DOHH2 (cell line): Measurements from ENCODE around the gene CACNA1D.

ENCODE experiments used
- H3F3A ChIP-seq: fragments of 200-600 bp; sonication (generic), shearing (Covaris generic); 2 replicates; pipeline ENCODE4 v1.6.0; 2016; ENCODE audit warnings: antibody characterized with exemption, mild to moderate bottlenecking; ENCODE audit not compliant: control insufficient read depth, insufficient read depth
- H3K27ac ChIP-seq: fragments of 200-600 bp; sonication (generic); 2 replicates; pipeline ENCODE4 v1.5.1; 2014; ENCODE audit warnings: low read depth, mild to moderate bottlenecking, low read length, moderate library complexity
- H3K27me3 ChIP-seq: fragments of 200-600 bp; sonication (generic); 2 replicates; pipeline ENCODE4 v1.6.1; 2014; ENCODE audit warnings: mild to moderate bottlenecking, low read length, mixed read lengths; ENCODE audit not compliant: control insufficient read depth
- H3K36me3 ChIP-seq: fragments of 200-600 bp; sonication (generic); 2 replicates; pipeline ENCODE4 v1.6.1; 2014; ENCODE audit warnings: mild to moderate bottlenecking, low read length, moderate library complexity, mixed read lengths; ENCODE audit not compliant: control insufficient read depth
- H3K4me1 ChIP-seq: fragments of 200-600 bp; sonication (generic); 2 replicates; pipeline ENCODE4 v1.6.1; 2014; ENCODE audit warnings: mild to moderate bottlenecking, low read length, mixed read lengths; ENCODE audit not compliant: control insufficient read depth
- H3K4me2 ChIP-seq: fragments of 200-600 bp; sonication (generic); 2 replicates; pipeline ENCODE4 v1.6.0; 2014; ENCODE audit warnings: mild to moderate bottlenecking, low read length, moderate library complexity
- H3K4me3 ChIP-seq: fragments of 200-600 bp; sonication (generic); 2 replicates; pipeline ENCODE4 v1.5.1; 2014; ENCODE audit warnings: mild to moderate bottlenecking, low read length, mixed read lengths
- H3K79me2 ChIP-seq: fragments of 200-600 bp; sonication (generic); 2 replicates; pipeline ENCODE4 v1.6.1; 2014; ENCODE audit warnings: mild to moderate bottlenecking, low read length, mixed read lengths; ENCODE audit not compliant: control insufficient read depth
- H3K9me2 ChIP-seq: fragments of 200-600 bp; sonication (generic); replicated peaks from 2 replicates; pipeline ENCODE4 v1.6.1; 2014; ENCODE audit warnings: mild to moderate bottlenecking, low read length, mixed read lengths; ENCODE audit not compliant: control insufficient read depth
- H3K9me3 ChIP-seq: fragments of 200-600 bp; sonication (generic); 2 replicates; pipeline ENCODE4 v1.6.1; 2014; ENCODE audit warnings: antibody characterized with exemption, low read length, mixed read lengths; ENCODE audit not compliant: control insufficient read depth, insufficient read depth
- H4K20me1 ChIP-seq: fragments of 200-600 bp; sonication (generic); 2 replicates; pipeline ENCODE4 v1.6.0; 2014; ENCODE audit warnings: low read depth, mild to moderate bottlenecking, antibody characterized with exemption, low read length, moderate library complexity; ENCODE audit not compliant: control insufficient read depth, insufficient read depth
- EZH2phosphoT487 ChIP-seq: fragments of 200-600 bp; sonication (generic); IDR thresholded peaks from 2 replicates; pipeline ENCODE4 v1.6.1; 2017; ENCODE audit warnings: borderline replicate concordance, mild to moderate bottlenecking, antibody characterized with exemption, low read length, moderate library complexity, mixed read lengths
- TF ChIP-seq, protein P1 (sequence below): fragments of 200-600 bp; sonication (generic); IDR thresholded peaks from one replicate; pipeline ENCODE4 v1.5.1; 2014; ENCODE audit warnings: antibody characterized with exemption, mild to moderate bottlenecking, low read depth, low read length; ENCODE audit not compliant: poor library complexity, severe bottlenecking

The CACNA1D gene

DNA sequence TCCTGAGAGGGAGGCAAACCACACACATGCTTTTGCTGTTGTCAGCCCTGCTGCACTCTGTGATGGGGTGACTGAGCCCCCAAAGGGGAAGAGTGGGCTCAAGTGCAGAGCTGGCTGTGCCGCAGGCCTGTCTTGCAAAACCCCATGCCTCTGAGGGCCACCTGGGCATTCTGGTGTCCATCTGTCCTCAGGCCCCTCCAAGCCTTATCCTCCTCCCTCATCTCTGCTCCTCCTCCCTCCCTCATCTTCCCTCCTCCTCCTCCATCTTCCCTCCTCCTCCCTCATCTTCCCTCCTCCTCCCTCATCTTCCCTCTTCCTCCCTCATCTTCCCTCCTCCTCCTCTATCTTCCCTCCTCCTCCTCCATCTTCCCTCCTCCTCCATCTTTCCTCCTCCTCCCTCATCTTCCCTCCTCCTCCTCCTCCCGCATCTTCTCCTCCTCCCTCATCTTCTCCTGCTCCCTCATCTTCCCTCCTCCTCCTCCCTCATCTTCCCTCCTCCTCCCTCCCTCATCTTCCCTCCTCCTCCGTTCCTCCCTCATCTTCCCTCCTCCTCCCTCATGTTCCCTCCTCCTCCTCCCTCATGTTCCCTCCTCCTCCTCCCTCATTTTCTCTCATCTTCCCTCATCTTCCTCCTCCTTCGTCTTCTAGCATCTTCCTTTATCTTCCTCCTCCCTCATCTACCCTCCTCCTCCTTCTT lies 311.2 kb downstream of the CACNA1D start:
- Histone ChIP-seq H3K27ac (no peak overlapping the region), H3F3A (no peaks in the 10 kb centered on the region), H3K79me2 (no peaks in the 10 kb centered on the region), H3K4me1 (peaks cover 28% of the 10 kb centered on the region), H3K9me2 (no peaks in the 10 kb centered on the region), H3K36me3 (no peaks in the 10 kb centered on the region), H3K27me3 (peaks cover 7% of the 10 kb centered on the region), H4K20me1 (no peaks in the 10 kb centered on the region), H3K4me3 (no peak overlapping the region), H3K4me2 (no peak overlapping the region), H3K9me3 (no peaks in the 10 kb centered on the region)
- TF ChIP-seq EZH2phosphoT487, result no peak
- TF ChIP-seq, protein P1, sequence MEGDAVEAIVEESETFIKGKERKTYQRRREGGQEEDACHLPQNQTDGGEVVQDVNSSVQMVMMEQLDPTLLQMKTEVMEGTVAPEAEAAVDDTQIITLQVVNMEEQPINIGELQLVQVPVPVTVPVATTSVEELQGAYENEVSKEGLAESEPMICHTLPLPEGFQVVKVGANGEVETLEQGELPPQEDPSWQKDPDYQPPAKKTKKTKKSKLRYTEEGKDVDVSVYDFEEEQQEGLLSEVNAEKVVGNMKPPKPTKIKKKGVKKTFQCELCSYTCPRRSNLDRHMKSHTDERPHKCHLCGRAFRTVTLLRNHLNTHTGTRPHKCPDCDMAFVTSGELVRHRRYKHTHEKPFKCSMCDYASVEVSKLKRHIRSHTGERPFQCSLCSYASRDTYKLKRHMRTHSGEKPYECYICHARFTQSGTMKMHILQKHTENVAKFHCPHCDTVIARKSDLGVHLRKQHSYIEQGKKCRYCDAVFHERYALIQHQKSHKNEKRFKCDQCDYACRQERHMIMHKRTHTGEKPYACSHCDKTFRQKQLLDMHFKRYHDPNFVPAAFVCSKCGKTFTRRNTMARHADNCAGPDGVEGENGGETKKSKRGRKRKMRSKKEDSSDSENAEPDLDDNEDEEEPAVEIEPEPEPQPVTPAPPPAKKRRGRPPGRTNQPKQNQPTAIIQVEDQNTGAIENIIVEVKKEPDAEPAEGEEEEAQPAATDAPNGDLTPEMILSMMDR, result no peak

DNA sequence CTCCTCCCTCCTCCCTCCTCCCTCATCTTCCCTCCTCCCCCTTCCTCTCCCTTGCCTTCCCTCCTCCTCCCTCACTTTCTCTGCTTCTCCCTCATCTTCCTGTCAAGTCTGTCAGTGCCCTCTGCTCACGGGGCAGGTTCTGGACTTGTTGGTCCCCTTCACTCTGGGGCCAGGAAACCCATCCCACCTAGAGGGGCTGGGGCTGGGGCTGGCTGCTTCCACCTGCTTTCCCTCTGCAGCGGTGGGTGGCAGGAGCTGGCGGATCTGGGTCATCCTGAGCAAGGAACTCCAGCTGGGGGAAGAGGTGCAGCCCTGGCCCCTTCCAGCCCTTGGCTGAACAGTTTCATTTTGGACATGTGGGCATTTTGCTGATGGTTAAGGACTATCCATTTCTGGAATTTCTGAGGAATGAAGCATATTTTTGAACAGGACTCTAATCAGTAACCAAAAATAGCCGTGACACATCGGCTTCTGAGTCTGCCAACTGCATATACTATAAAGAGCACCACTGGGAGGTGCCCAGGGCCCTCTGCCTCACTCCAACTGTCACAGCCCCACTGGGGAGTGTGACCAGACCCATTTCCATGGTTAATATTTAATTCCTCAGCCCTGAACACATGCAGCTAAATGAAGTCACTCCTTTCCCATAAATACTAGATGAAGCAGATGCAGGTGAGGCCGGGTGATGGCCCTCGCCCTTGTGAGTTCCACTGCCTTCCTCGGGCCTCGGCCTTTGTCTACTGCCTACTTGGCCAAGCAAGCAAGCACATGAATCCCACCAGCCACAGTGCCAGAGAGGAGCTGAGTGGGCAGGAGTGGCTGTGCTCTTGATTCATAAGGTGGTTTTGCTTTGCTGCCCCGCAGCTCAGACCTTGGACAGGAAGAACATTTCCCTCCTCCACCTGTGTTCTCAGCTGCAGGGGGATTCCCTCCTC lies 312.0 kb downstream of the CACNA1D start:
- no peak for TF ChIP-seq EZH2phosphoT487
- TF ChIP-seq, protein P1, result no peak
- peak overlapping the region; percentile 16; the same call in 1 of the 2 replicates for H3K4me2 ChIP-seq
- no peaks in the 10 kb centered on the region for H3K9me2 ChIP-seq
- no peaks in the 10 kb centered on the region for H3F3A ChIP-seq
- H3K79me2 ChIP-seq, result no peaks in the 10 kb centered on the region
- no peak overlapping the region for H3K27ac ChIP-seq
- H3K9me3 ChIP-seq, result no peaks in the 10 kb centered on the region
- no peaks in the 10 kb centered on the region for H4K20me1 ChIP-seq
- H3K4me1 ChIP-seq, result peaks cover 28% of the 10 kb centered on the region
- no peak overlapping the region for H3K4me3 ChIP-seq
- no peaks in the 10 kb centered on the region for H3K36me3 ChIP-seq
- H3K27me3 ChIP-seq, result peaks cover 7% of the 10 kb centered on the region

DNA sequence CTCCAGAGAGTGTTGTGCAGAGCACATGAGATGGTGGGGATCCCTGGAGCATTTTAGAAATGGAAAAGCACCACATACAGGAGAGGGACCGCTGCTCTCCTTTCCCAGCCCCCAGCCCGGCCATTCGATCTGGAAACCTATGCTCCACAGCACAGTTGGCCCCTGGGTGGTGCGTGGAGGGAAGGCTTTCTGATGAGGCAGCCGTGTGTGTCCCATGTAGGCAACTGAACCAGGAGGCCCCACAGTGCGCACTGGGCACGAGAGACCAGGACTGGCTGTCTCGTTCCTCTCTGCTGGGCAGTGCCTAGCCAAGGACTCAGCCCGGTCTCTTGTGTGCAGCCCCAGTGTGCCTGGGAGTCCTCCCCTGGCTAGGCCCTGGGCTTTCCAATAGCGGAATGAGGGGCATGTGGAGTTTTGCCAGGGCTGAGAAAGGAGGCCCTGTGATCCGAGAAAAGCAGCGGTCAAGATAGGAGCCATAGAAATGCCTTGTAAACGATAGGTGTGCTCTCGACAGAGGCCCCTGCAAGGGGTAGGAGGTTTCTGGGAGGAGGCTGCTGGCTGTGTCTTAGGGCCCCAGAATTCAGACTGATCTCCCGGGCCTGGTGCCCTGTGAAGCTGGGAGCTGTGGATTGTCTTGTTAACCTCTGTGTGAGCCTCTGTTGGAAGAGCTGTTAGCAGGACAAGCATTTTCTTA lies 312.9 kb downstream of the CACNA1D start:
- TF ChIP-seq EZH2phosphoT487, result no peak
- TF ChIP-seq, protein P1, result no peak
- Histone ChIP-seq H3K4me2 (peak overlapping the region; percentile 16; the same call in 1 of the 2 replicates), H3K4me1 (peaks cover 28% of the 10 kb centered on the region), H3F3A (no peaks in the 10 kb centered on the region), H3K79me2 (no peaks in the 10 kb centered on the region), H3K4me3 (no peak overlapping the region), H3K9me2 (no peaks in the 10 kb centered on the region), H3K9me3 (no peaks in the 10 kb centered on the region), H3K27me3 (peaks cover 8% of the 10 kb centered on the region), H4K20me1 (no peaks in the 10 kb centered on the region), H3K27ac (no peak overlapping the region), H3K36me3 (no peaks in the 10 kb centered on the region)
